Lung (tissue), 12 donors: ENCODE measurements around the gene HSD17B1. TPM values are rescaled to one million over a fixed set of nuclear protein-coding genes. Genes with fewer than 3 reads are reported as not detected.
A peak's percentile ranks its signal among the peaks of the same experiment; 100 is the strongest.
"Not testable (repeated sequence)": the region's sequence is repeated elsewhere in the genome, so short reads cannot be mapped to it uniquely, and the experiment has no call there.

Experiments
- ATAC-seq: fragments of 200-7000 bp; cut with Tn5 transposase; one replicate; pipeline ENCODE4 v1.9.1; 2020; ENCODE audit warnings: moderate number of reproducible peaks; ENCODE audit not compliant: insufficient read depth, low FRiP score
- DNase-seq, 3 donors: peaks; one replicate each; pipeline ENCODE4 v3.0.0-alpha.2; 2013 to 2017
- H3K27ac ChIP-seq, 2 donors: one replicate each; pipeline ENCODE4 v1.5.1; 2013; ENCODE audit warnings: mild to moderate bottlenecking in 2 of 2, moderate library complexity in 2 of 2, control low read depth in 1 of 2, inconsistent platforms in 1 of 2, low read depth in 1 of 2, low read length in 1 of 2
- H3K27me3 ChIP-seq, 3 donors: one replicate each; pipeline ENCODE4 v1.5.1; 2013; ENCODE audit warnings: low read length in 2 of 3; ENCODE audit not compliant: control insufficient read depth in 3 of 3, insufficient read depth in 3 of 3
- H3K36me3 ChIP-seq, 4 donors: one replicate each; pipeline ENCODE4 v1.5.1; 2013; ENCODE audit warnings: low read length in 4 of 4, mild to moderate bottlenecking in 1 of 4, moderate library complexity in 1 of 4; ENCODE audit not compliant: control insufficient read depth in 4 of 4, insufficient read depth in 4 of 4
- H3K4me1 ChIP-seq, 5 donors: one replicate each; pipeline ENCODE4 v1.5.1; 2013; ENCODE audit warnings: low read length in 5 of 5, mild to moderate bottlenecking in 2 of 5, moderate library complexity in 1 of 5; ENCODE audit not compliant: control insufficient read depth in 5 of 5, insufficient read depth in 5 of 5
- H3K4me3 ChIP-seq: one replicate; pipeline ENCODE4 v1.5.1; 2013; ENCODE audit warnings: mild to moderate bottlenecking, control low read depth, moderate library complexity
- H3K9ac ChIP-seq, 2 donors: one replicate each; pipeline ENCODE4 v1.5.1; 2013; ENCODE audit warnings: low read length in 2 of 2, control low read depth in 1 of 2; ENCODE audit not compliant: insufficient read depth in 1 of 2
- H3K9me3 ChIP-seq, 4 donors: one replicate each; pipeline ENCODE4 v1.5.1; 2013; ENCODE audit warnings: low read length in 3 of 4, mild to moderate bottlenecking in 1 of 4, moderate library complexity in 1 of 4; ENCODE audit not compliant: control insufficient read depth in 4 of 4, insufficient read depth in 3 of 4
- WGBS, 2 donors: extraction: QIAGEN DNeasy Blood & Tissue Kit; methylation state at CpG; one replicate each; pipeline ENCODE4 v1.1.7; 2013; 5-methylcytosine and 5-hydroxymethylcytosine counted together
- polyA plus RNA-seq, 2 donors: library from polyadenylated mRNA; stranded (reverse); fragments of 200-250 nt; gene quantifications; one replicate each; pipeline ENCODE4 v1.2.1, GENCODE V29; 2013
- total RNA-seq, 2 donors: library from RNA; depleted of rRNA in 1 of 2; stranded (reverse); fragments of >200 nt in 1 of 2; gene quantifications; one replicate each; pipeline ENCODE4 v1.2.1, GENCODE V29; 2014 to 2021
- TF ChIP-seq, protein P1 (sequence below): IDR thresholded peaks from 2 replicates; pipeline ENCODE4 v1.5.1; 2012; ENCODE audit warnings: mild to moderate bottlenecking; ENCODE audit errors: control extremely low read depth, extremely low read depth
- donor health status: control.
- donor health status: control.
- donor health status: Bipolar disorder and iron deficiency.
- donor health status: healthy.
- donor health status: DM: yes; HTN: yes; CAD: no.

The HSD17B1 gene
- total and polyA plus RNA-seq, 4 donors: 0.98 to 2.4 (median 1.6) TPM

DNA sequence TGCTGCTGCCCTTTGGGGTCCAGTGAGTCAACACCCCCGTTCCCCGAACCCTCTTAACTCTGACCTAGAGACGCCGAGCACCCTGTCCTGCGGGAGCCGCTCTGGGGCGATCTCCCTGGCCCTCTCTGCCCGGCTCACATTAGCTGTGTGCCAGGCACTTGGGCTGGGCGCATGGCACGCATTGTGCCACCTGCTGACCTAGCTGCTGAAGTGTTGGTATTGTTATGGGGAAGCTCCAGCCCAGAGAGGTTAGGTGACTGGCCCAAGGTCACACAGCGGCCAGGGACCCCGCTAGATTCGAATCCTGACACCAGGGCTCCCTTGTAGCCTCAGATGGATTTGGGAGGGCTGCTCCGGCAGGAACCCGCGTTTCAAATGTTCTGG lies 1.1 kb downstream of the HSD17B1 start:
- Histone ChIP-seq H3K27ac (peak overlapping the region; percentile 86 to 92), H3K9me3 (no peaks in the 10 kb centered on the region), H3K9ac (peak overlapping the region; percentile 40 to 94), H3K4me3 (peak overlapping the region; percentile 92), H3K27me3 (no peaks in the 10 kb centered on the region), H3K4me1 (peaks cover 0 to 18% (median 4%) of the 10 kb centered on the region in 5 donors), H3K36me3 (peaks cover 0 to 4% (median 0%) of the 10 kb centered on the region in 4 donors)
- DNase-seq: no peak
- TF ChIP-seq, protein P1, sequence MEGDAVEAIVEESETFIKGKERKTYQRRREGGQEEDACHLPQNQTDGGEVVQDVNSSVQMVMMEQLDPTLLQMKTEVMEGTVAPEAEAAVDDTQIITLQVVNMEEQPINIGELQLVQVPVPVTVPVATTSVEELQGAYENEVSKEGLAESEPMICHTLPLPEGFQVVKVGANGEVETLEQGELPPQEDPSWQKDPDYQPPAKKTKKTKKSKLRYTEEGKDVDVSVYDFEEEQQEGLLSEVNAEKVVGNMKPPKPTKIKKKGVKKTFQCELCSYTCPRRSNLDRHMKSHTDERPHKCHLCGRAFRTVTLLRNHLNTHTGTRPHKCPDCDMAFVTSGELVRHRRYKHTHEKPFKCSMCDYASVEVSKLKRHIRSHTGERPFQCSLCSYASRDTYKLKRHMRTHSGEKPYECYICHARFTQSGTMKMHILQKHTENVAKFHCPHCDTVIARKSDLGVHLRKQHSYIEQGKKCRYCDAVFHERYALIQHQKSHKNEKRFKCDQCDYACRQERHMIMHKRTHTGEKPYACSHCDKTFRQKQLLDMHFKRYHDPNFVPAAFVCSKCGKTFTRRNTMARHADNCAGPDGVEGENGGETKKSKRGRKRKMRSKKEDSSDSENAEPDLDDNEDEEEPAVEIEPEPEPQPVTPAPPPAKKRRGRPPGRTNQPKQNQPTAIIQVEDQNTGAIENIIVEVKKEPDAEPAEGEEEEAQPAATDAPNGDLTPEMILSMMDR: no peak
- no peak for ATAC-seq
- 47 to 56% methylated on average over 16 of the region's 16 CpGs for WGBS, 2 donors

DNA sequence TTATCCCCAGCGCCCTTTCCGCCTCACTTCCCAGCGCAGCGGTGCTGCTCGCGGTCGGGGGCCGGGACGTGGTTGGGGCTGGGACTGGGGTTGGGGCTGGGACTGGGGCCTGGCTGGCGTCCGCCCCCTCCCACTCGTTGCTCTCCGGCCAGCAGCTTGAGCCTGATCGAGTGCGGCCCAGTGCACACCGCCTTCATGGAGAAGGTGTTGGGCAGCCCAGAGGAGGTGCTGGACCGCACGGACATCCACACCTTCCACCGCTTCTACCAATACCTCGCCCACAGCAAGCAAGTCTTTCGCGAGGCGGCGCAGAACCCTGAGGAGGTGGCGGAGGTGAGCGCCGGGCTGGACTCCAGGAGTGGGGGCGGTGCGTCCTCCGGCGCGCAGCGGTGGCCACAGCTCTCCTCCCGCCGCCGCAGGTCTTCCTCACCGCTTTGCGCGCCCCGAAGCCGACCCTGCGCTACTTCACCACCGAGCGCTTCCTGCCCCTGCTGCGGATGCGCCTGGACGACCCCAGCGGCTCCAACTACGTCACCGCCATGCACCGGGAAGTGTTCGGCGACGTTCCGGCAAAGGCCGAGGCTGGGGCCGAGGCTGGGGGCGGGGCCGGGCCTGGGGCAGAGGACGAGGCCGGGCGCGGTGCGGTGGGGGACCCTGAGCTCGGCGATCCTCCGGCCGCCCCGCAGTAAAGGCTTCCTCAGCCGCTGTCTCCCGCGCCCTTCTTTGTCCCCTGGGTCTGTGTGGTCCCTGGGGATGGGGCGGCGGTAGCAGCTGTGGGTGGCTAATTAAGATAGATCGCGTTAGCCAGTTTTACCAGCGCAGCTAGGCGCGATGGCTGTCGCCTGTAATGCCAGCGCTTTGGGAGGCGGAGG lies 1.8 kb downstream of the HSD17B1 start:
- DNase-seq: peak; percentile 92 to 94 (median 93)
- WGBS, 2 donors: 1% methylated on average over 62 to 82 of the region's 82 CpGs
- H3K27me3 ChIP-seq: no peaks in the 10 kb centered on the region
- TF ChIP-seq, protein P1: no peak
- peaks cover 0 to 4% (median 0%) of the 10 kb centered on the region in 4 donors for H3K36me3 ChIP-seq
- H3K9ac ChIP-seq: peak overlapping the region; percentile 93 to 94
- H3K4me3 ChIP-seq: peak overlapping the region; percentile 92
- peak overlapping the region; percentile 86 to 92 for H3K27ac ChIP-seq
- ATAC-seq: peak; percentile 90
- peaks cover 0 to 18% (median 4%) of the 10 kb centered on the region in 5 donors for H3K4me1 ChIP-seq
- no peaks in the 10 kb centered on the region for H3K9me3 ChIP-seq

DNA sequence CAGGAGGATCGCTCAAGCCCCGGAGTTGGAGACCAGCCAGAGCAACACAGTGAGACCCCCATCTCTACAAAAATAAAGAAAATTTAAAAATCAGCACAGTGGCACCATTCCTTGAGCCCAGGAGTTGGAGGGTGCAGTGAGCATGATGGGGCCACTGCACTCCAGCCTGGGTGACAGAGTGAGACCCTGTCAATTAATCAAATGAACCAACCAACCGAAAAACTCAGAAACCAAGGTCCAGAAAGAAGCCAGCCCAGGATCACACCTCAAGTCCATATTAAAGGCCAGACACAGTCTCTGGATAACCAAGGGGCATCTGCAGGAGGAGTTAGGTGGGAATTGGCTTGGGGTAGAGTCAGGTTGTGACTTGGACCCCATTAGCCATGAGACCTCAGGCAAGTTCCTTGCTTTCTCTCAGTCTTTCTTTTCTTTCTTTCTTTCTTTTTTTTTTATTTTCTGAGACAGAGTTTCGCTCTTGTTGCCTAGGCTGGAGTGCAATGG lies 2.4 kb downstream of the HSD17B1 start:
- ATAC-seq (no peak), DNase-seq (no peak)
- H3K36me3 ChIP-seq: peaks cover 0 to 4% (median 0%) of the 10 kb centered on the region in 4 donors
- TF ChIP-seq, protein P1: no peak
- H3K4me1 ChIP-seq: peaks cover 0 to 18% (median 4%) of the 10 kb centered on the region in 5 donors
- H3K9me3 ChIP-seq: no peaks in the 10 kb centered on the region
- peak overlapping the region; percentile 93 to 94 for H3K9ac ChIP-seq
- peak overlapping the region; percentile 86 to 92 for H3K27ac ChIP-seq
- WGBS, 2 donors: 23 to 28% methylated on average over 4 of the region's 4 CpGs
- peak overlapping the region; percentile 92 for H3K4me3 ChIP-seq
- no peaks in the 10 kb centered on the region for H3K27me3 ChIP-seq

DNA sequence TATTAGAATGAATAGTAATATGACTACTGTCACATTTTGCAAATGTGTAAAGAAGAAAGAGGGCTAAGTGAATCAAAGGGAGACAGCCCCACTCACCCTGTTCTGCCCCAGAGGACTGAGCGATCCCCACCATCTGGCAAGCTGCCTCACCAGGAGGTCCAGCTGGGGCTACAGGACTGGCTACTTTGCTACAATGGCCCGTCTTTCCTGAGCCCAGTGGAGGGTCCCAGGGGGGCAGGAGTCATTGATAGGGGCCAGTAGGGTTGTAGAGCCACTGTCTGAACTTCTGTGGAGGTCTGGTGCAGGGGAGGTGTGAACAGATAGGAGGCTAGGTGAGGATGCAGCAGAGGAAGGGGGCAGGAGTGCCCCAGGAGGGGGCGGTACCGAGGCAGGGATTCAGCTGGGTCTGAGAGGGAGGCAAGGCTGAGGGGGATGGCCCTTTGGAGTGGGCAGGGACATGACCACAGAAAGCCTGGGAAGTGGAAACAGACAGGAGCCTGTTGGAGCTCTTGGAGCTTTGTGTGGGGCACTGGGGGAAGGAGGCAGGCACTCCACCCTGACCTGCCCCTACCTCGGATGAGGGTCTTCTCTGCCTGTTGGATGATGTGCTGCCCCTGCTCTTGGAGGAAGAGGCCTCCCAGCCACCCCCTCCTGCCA lies 3.4 kb downstream of the HSD17B1 start:
- H3K36me3 ChIP-seq, H3K9me3 ChIP-seq, DNase-seq, H3K9ac ChIP-seq, ATAC-seq, H3K4me3 ChIP-seq, H3K27ac ChIP-seq, H3K27me3 ChIP-seq: not testable (repeated sequence)
- WGBS, 2 donors: 77 to 78% methylated on average over 5 of the region's 5 CpGs
- H3K4me1 ChIP-seq: peaks cover 0 to 18% (median 4%) of the 10 kb centered on the region in 5 donors
